Measurements from ENCODE around the gene TGOLN2. TPM values are rescaled to one million over a fixed set of nuclear protein-coding genes. Genes with fewer than 3 reads are reported as not detected.

The TGOLN2 gene
- total RNA-seq, 2 donors from 2014 or later = 152 to 175 TPM

GRCh38 chr2:85287721-85288120 is 40.1 kb downstream of the TGOLN2 start:
- no peak for ATAC-seq (ENCODE audit: insufficient number of reproducible peaks, low FRiP score, low read depth)
- no peak for DNase-seq (ENCODE audit: low spot score)
- no peak overlapping the region for H3K4me3 ChIP-seq
- H3K4me1 ChIP-seq (ENCODE audit: control insufficient read depth in 1 of 2, low read depth in 2 of 2) = peaks cover 0 to 8% of the 10 kb centered on the region in 2 donors
- TF ChIP-seq CTCF (IDR thresholded peaks at IDR 0.05) = no peak
- H3K36me3 ChIP-seq = peaks cover 6% of the 10 kb centered on the region
- H3K9me3 ChIP-seq = no peaks in the 10 kb centered on the region
- H3K27ac ChIP-seq = no peak overlapping the region
- no peaks in the 10 kb centered on the region for H3K27me3 ChIP-seq (replicated peaks; ENCODE audit: insufficient read depth)

- no peak overlapping the region for H3K4me3 ChIP-seq
- no peak overlapping the region for H3K27ac ChIP-seq
- TF ChIP-seq CTCF (IDR thresholded peaks at IDR 0.05) = no peak
- DNase-seq (ENCODE audit: low spot score) = no peak
- H3K4me1 ChIP-seq (ENCODE audit: control insufficient read depth in 1 of 2, low read depth in 2 of 2) = peaks cover 0 to 8% of the 10 kb centered on the region in 2 donors
- H3K36me3 ChIP-seq = peaks cover 6% of the 10 kb centered on the region
- H3K27me3 ChIP-seq (replicated peaks; ENCODE audit: insufficient read depth) = no peaks in the 10 kb centered on the region
- H3K9me3 ChIP-seq = no peaks in the 10 kb centered on the region
- no peak for ATAC-seq (ENCODE audit: insufficient number of reproducible peaks, low FRiP score, low read depth)
Measured at GRCh38 chr2:85286918-85287317, 40.9 kb downstream of the TGOLN2 start.

- no peak for TF ChIP-seq CTCF (IDR thresholded peaks at IDR 0.05)
- Histone ChIP-seq H3K27me3 (replicated peaks; ENCODE audit: insufficient read depth) (no peaks in the 10 kb centered on the region), H3K27ac (no peak overlapping the region), H3K9me3 (no peaks in the 10 kb centered on the region), H3K4me3 (no peak overlapping the region), H3K36me3 (peaks cover 6% of the 10 kb centered on the region), H3K4me1 (ENCODE audit: control insufficient read depth in 1 of 2, low read depth in 2 of 2) (peaks cover 2 to 12% of the 10 kb centered on the region in 2 donors)
- DNase-seq (ENCODE audit: low spot score) (no peak), ATAC-seq (ENCODE audit: insufficient number of reproducible peaks, low FRiP score, low read depth) (no peak)
Measured at GRCh38 chr2:85283641-85284040, 44.1 kb downstream of the TGOLN2 start.

- Histone ChIP-seq H3K27me3 (replicated peaks; ENCODE audit: insufficient read depth) (no peaks in the 10 kb centered on the region), H3K4me1 (ENCODE audit: control insufficient read depth in 1 of 2, low read depth in 2 of 2) (peaks cover 4 to 19% of the 10 kb centered on the region in 2 donors), H3K36me3 (peaks cover 6% of the 10 kb centered on the region), H3K4me3 (no peak overlapping the region), H3K9me3 (no peaks in the 10 kb centered on the region), H3K27ac (no peak overlapping the region)
- TF ChIP-seq CTCF (IDR thresholded peaks at IDR 0.05) = no peak
- DNase-seq (ENCODE audit: low spot score) = no peak
- no peak for ATAC-seq (ENCODE audit: insufficient number of reproducible peaks, low FRiP score, low read depth)
Measured at GRCh38 chr2:85282914-85283313, 44.9 kb downstream of the TGOLN2 start.

- H3K27ac ChIP-seq = no peak overlapping the region
Measured at GRCh38 chr2:85281553-85281952, 46.2 kb downstream of the TGOLN2 start.

More at GRCh38 chr2:85281553-85281952, 46.2 kb downstream of the TGOLN2 start:
- Histone ChIP-seq H3K27me3 (replicated peaks; ENCODE audit: insufficient read depth) (no peaks in the 10 kb centered on the region), H3K36me3 (no peaks in the 10 kb centered on the region), H3K9me3 (no peaks in the 10 kb centered on the region), H3K4me1 (ENCODE audit: control insufficient read depth in 1 of 2, low read depth in 2 of 2) (peaks cover 16 to 33% of the 10 kb centered on the region in 2 donors), H3K4me3 (no peak overlapping the region)
- ATAC-seq (ENCODE audit: insufficient number of reproducible peaks, low FRiP score, low read depth) (no peak), DNase-seq (ENCODE audit: low spot score) (no peak)
- TF ChIP-seq CTCF (IDR thresholded peaks at IDR 0.05) = no peak
